Right forelimb (tissue), 1 donor: ENCODE measurements around the gene TMEM238.

Experiments used
- DNase-seq: peaks from one replicate; pipeline ENCODE4 v3.0.0-alpha.2; 2018

TMEM238 gene

DNA sequence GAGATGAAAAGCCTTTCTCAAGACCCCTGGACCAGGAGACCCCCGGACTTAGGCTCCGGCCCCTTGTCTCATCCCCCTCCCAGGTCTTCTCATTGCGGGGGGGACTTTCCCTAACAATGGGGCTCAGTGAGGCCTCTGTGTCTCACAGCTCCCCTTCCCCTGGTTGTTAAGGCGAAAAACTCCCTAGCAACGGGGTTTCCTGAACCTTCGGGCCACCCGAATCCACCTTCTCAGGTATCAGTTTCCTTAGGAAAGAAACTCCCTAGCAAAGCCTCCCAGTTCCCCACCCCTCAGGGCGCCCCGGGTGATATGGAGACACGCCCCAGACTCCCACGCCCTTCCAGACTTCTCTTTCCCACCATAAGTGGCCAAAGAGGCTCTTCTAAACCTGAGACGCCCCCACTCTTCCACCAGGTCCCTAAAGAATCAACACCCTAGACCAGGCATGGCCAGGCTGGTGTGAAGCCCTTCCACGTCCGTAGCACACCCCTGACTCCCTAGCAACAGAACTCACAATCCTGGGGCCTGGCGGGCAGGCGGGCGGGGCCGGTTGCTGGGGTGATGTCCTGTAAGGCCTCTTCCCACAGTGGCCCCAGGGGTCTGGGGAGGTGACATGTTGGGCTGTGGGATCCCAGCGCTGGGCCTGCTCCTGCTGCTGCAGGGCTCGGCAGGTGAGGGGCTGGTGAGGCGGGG, 7.7 kb downstream of the TMEM238 start, which contains the start of gene TMEM190:
TMEM190 (plus strand) TSS at position 586 of the 693 bp plus-strand sequence; CDS start at position 614, 28 bp downstream.
- no peak for DNase-seq

DNA sequence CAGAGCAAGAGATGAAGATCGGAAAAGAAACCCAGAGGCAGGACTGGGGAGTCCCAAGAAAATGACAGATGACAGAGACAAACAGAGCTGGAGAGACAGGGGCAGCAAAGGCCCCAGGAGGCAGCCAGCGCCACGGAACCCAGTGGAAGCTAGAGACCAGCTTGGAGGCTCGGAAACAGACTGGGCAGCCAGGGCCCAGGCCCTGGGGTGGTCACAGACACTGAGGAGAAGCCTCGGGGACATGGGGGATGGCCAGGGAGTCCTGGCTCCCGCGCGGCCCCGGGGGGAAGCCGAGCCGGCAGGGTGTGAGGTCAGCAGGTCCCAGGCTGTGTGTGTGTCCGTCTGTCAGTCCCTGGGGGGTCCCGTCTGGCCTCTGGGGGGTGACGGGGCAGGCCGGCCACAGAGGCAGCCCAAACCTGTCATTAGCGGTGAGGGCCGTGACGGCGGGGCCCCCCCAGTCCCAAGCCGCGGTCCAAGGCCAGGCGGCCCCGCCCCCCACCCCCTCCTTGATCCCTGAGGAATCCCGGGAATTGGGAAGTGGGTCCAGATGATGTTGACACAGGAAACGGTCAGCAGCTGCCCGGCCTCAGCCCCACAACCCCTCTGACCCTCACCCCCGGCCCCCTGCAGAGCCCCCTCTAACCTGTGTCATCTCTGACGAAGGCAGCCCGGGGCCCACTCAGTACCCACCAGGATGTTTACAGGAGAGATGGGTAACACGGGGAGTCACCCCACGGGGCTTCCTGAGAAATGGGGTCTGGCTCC, 9.9 kb downstream of the TMEM238 start:
- no peak for DNase-seq

DNA sequence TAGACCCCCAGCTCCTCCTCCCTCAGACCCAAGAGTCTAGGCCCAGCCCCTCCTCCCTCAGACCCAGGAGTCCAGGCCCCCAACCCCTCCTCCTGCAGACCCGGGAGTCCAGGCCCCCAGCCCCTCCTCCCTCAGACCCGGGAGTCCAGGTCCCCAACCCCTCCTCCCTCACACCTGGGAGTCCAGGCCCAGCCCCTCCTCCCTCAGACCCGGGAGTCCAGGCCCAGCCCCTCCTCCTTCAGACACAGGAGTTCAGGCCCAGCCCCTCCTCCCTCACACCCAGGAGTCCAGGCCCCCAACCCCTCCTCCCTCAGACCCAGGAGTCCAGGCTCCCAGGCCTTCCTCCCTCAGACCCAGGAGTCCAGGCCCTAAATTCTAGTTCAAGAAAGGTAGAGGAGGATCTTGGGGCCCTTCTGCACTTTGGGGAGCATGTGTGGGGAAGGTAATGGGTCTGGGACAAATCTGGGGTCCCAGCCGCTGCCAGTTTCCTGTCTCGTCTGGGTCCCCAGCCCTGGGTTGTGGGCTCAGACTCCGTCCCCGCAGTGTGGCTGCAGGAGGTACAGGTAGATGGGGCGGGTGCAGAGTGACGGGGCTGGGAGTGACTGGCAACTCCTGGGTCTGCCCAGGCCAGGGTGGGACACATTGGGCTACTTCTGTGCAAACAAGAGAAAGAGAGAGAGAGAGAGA, 10.6 kb downstream of the TMEM238 start:
- DNase-seq: no peak

DNA sequence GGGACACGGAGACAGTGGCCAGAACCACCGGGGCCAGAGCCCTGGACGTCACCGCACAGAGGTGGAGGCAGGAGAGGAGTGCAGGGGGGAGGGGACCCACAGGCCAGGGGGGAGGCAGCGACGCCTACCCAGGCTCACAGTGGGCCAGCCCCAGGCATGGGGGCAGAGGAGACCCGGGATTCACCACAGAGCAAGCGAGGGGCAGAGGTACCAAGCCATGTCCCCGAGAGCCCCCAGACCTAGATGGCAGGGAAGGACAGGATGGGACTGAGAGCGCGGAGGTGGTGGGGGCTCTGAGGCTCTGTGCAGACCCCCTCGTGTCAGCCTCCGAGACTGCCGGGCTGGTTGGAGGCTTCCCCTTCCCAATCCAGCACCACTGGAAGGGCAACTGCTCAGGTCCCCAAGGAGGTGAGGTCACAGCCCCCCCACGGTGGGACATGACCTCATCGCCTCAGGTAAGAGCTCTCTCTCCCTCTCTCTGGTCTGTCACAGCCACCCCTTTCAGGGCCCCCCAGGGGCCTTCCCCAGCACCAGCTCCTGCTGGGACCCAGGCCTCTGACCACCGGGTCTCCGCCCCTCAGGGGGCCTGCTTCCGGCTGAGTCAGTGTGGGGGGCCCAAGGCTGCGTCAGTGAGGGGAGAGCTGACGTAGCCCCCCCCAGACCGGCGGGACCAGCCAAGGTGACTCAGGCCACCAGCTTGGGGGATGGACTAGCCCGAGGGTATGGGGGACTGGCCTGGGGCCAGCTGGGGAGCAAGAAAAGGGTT, 11.6 kb downstream of the TMEM238 start:
- DNase-seq: no peak

DNA sequence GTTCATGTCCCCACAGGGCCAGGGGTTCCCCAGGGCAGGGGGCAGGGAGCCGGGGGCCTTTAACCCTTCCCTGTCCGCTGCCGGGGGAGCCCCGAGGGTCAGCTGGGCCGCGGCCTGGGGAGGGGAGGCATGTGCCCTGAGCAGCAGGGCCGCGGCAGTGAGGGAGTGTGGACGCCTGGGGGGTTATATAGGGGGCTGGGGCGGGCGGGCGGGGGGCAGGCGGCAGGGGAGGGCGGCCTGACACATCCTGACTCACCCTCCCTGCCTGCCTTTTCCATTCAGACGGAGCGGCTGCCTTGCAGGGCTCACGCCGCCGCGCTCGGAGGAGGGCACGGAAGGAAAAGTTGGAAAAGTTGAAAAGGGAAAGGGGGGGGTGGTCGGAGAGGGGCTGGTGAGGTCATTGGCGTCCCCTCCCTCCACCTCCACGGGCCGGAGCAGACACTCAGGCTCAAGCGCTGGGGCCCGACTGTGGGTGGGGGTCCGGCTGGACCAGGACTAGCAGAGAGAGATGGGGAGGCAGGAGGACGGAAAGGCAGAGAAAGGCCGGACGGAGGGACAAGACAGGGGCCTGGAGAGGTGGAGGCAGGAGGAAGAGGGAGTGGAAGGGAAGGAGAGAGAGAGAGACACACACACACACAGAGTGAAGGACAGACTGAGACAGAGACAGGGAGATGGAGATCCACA, 13.6 kb downstream of the TMEM238 start, which contains the start of gene IL11:
IL11 (minus strand) TSS at position 159 of the 684 bp plus-strand sequence; CDS start at position 6, 153 bp downstream.
- DNase-seq: no peak

DNA sequence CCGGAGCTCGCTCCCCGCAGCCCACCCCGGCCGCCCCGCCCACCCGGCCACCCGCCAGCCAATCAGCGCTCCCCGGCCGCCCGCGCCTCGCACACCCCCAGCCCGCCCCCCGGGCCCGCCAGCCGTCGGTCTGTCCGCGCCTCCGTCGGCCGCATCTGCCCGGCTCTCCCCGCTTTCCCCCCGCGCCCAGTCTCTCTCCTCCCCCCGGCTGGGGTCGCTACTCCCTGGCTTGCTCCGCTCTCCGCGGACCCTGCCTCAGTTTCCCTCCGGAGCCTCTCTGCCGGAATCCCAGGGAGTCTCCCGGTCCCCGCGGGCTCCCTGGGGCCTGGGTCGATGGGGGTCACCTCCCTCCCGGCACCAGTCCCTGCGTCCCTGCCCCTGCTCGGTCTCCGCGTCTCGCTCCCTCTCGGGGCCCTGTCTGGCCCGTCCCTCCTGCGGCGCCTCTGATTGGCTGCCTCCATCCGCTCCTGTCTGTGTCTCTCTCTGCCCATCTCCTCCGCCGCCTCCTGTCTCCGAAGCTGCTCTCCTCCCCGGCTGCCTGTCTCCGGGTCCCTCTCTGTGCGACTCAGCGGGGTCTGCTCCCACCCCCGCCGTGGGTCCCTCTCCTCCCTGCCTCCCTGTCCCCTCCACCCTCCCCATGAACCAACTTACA, 14.3 kb downstream of the TMEM238 start:
- no peak for DNase-seq

DNA sequence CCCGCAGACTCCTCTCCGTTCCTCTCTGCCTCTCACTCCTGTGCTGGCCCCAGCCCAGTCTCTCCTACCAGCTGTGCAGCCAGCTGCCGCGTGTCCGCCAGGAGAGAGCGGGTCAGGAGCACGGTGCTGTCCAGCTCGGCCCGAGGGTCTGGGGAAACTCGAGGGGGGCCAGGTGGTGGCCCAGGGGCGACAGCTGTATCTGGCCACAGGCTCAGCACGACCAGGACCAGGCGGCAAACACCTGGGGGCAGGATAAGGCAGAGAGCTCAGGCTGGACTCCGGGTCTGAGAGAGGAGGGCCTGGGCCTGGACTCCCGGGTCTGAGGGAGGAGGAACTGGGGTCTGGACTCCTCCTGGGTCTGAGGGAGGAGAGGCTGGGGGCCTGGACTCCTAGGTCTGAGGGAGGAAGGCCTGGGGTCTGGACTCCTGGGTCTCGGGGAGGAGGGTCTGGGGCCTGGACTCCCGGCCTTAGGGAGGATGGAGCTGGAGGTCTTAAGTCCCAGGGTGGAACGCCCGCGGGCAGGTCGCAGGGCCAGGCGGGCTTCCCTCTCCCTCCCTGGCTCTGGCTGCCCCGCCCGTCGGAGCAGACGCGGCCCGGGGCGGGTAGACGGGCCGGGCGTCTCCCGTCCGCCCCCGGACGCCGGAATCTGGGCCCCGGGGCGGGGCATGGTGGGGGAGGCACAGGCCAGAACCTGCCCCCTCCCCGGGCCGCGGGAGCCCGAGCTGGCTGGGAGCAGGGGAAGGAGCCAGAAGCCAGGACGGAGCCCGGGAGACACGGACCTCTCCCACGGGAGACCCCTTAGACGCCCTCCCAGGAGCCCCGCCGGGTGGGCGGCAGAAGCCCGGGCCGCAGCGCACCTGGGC, 15.2 kb downstream of the TMEM238 start:
- DNase-seq: no peak

DNA sequence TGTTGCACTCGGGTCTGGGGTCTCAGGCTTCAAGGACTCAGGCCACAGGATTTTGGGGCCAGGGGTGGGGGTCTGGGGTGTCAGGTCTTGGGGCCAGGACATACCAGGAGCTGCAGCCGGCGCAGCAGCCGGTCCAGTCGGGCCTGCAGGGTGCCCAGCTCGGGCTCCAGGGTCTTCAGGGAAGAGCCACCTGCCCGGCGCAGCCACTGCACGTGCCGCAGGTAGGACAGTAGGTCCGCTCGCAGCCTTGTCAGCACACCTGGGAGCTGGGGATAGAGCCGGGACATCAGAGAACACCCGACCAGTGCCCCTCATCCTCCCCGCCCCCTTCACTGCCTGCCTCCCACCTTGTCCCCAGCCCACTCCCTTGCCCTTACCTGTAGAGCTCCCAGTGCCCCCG, 16.0 kb downstream of the TMEM238 start:
- no peak for DNase-seq

DNA sequence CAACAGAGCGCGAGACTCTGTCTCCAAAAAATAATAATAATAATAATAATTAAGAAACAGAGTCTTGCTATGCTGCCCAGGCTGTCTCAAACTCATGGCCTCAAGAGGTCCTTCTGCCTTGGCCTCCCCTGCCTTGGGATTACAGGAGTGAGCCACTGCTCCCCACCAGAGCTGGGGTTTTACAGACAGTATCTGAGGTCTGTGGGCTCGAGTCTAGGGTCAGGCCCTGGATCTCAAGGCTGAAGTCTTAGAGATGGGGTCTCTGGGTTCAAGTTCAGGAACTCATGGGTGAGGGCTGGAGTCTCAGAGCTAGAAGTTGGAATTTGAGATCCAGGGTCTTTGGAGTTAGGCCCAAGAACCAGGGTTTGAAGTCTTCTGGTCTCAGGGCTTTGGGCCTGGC, 17.3 kb downstream of the TMEM238 start:
- no peak for DNase-seq

DNA sequence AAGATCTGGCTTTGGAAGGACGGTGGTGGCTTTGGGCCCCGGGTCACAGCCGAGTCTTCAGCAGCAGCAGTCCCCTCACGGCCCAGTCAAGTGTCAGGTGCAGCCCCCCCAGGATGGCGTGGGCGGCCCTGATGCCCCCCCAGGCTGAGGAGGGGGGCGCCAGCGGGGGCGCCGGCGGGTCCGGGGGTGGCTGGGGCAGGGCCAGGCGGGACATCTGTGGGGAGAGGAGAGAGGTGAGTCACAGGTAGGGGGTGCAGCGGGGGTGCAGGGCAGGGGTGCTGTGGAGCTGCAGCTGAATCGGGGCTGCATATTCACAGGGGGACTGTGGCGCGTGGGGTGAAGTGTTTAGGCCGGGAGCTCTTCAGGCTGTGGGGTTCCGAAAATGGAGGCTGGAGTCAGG, 18.1 kb downstream of the TMEM238 start:
- no peak for DNase-seq

DNA sequence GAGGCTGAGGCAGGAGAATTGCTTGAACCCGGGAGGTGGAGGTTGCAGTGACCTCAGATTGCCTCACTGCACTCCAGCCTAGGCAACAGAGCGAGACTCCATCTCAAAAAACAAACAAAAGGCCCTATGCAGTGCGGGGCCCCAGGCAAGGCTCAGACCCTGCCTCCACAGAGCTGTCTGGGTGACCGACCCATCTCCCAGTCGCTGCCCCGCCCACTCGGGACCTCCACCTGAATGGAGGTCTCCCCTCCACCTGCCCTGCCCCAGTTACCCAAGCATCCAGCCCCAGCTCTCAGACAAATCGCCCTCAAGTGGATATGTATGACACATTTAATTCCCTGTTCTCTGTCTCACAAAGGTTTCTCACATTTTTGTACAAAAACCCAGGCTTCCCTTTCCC, 18.8 kb downstream of the TMEM238 start:
- DNase-seq: no peak

DNA sequence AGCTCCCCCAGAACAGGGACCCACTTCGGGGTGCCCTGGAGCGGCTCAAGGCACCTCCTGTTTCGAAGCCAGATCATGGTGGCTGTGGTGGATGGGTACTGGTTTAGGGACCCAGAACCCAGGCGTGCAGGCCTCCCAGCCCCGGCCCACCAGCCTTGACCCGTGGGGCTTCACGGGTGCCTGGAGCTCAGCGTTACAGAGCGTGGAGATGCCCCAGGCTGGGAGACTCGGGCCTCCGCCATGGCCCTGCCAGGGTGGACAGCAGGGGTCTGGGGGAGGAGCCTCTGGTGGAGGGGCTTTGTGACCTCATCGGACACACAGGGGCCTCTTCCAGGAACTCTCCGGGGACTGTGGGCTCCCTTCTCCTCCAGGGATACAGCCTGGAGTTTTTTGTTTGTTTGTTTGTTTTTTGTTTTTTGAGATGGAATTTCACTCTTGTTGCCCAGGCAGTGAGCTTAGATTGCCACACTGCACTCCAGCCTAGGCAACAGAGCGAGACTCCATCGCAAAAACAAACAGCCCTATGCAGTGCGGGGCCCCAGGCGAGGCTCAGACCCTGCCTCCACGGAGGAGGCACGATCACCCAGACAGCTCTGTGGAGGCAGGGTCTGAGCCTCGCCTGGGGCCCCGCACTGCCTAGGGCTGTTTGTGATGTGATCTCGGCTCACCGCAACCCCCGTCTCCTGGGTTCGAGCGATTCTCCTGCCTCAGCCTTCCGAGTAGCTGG, 20.9 kb downstream of the TMEM238 start, which contains the start of gene GARIN5B:
GARIN5B (minus strand) TSS at position 271 of the 727 bp plus-strand sequence; CDS start at position 77, 194 bp downstream.
- no peak for DNase-seq

DNA sequence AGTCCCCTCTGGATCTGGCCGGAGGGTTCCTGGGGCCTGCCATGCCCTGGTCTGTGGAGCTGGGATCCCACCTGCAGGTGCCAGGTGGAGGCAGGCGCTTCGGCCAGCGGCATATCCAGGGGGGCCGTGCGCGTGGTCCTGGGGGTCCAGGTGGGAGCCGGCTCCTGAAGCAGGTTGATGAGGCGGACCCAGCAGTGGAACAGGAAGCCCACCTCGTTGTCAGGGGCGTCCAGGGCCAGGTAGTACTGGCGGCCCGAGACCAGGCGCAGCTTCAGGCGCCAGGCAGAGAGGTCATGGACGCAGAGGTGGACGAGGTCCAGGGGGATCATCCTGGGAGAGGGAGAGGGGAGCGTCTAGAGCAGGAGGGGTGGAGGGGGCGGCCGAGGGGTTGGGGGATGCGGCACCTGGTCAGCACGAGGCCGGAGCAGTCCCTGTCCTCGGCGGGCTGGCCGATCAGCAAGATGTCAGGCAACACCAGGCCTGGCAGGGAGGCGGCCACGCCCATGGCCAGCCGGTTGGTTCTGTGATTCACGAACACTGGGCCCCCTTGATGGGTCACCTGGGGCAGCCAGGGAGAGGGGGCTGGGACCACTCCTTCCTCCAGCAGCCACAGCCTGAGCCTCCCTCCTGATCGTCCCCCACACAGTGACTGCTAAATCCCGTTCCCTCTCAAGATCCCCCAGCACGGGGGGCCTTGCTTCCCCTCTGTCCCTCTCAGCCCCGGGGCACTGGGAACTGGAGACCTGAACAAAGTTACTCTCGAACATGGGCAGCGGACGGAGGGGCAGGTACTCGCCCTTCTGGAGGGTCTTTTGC, 21.7 kb downstream of the TMEM238 start:
- no peak for DNase-seq

DNA sequence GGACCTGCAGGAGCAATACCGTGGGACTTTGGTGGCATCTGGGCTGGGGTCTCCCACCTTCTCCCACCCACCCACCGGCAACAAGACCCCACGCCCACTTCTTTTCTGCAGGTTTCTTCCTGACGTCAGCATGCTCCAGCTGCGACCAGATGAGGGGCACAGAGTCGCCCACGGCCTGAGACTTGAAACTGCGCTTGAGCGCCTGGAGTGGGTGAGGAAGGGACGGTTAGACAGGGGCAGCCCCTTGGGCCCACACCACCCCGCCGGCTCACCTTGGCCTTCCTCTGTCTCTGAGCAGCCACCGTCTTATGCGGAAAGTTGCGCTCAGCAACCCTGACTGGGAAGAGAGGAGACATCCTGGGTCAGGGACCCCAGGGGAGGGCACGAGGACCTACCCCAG, 23.2 kb downstream of the TMEM238 start:
- DNase-seq: no peak

DNA sequence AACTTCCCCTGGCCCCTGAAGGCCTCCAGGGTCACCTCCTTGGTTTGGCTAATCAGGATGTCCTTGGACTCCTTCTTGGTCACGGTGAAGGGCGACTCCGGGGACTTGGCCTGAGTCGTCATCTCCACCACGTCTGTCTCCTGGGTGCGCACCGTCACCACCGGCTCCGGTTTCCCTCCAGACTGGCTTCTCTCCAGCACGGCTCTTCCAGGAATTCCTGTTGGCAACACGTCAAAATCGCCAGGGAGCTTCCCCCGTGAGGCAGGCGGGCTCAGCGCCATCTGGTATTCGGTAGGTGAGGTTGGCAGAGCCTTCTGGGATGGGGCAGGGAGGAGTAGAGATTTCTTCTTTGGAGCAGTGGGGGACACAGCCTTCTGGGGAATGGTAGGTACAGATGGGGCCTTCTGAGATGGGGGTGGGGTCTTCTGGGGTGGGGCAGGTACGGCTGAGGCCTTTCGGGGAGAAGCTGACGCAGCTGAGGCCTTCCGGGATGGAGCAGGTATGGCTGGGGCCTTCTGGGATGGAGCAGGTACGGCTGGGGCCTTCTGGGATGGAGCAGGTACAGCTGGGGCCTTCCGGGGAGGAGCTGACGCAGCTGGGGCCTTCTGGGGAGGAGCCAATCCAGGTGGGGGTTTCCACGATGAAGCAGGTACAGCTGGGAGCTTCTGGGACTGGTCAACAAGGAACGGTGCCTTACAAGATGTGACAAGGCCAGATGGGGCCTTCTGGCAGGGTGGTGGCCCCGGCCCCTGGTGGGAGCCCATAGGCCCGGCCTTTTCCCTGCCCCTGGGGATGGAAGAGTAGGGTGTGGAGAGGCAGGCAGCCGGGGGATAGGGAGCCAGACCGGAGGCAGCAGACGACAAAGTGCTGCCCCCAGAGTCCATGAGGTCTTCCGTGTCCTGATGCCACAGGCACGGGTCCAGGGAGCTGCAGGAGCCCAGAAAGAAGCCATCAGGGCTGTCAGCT, 24.9 kb downstream of the TMEM238 start:
- DNase-seq: no peak

DNA sequence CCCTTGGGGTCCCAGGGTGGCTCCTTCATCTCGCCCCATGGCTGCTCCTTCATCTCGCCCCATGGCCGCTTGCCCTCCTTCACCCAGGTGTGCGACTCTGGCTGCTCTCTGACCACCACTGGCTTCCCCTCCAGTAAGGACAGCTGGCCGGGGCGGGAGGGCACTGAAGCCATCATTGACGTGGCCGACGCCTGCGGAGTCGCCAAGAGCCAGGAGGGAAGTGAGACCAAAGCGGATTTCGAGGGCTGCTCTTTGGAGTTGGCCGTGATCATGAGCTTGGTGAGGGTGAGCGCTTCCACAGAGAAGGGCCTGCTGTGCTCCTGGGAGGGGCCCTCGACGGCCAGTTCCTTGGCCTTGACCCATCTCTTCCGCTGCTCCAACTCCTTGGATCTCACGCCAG, 25.6 kb downstream of the TMEM238 start:
- DNase-seq: no peak

DNA sequence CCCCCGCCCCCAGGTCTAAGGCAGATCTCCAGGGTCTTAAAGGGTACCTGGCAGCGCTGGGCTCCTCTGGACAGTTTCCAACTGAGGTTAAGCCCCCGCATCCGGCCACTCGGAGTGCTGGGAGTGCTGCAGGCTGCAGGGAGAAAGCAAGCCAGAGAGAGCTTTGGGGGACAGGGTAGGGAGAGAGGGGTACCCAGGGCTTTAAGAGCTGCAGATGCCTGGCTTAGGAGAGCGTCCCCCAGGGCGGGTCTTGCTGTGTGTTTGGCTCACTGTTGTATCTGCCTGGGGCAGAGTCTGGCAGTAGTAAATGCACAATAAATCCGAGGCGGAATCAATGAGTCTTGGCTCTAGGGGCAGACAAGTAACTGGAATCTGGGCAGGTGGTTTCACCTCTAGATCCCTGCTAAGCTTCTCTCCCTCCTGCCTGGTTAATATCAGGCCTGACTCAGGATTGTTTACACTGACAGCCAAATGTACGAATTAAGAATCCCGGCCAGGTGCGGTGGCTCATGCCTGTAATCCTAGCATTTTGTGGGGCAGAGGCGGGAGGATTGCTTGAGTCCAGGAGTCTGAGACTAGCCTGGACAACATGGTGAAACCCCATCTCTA, 28.8 kb downstream of the TMEM238 start:
- DNase-seq: no peak
